M059J (cell line): Measurements from ENCODE around the gene KBTBD4. TPM values are rescaled to one million over a fixed set of nuclear protein-coding genes. Genes with fewer than 3 reads are reported as not detected.
"Not testable (repeated sequence)": the region's sequence is repeated elsewhere in the genome, so short reads cannot be mapped to it uniquely, and the experiment has no call there.

ENCODE experiments used
- DNase-seq: peaks from one replicate; pipeline ENCODE4 v3.0.0-alpha.2; 2012; ENCODE audit warnings: low read depth
- total RNA-seq: library from RNA; depleted of rRNA; stranded (reverse); fragments of >200 nt; shearing (Covaris generic); gene quantifications from 2 replicates; pipeline ENCODE4 v1.2.3, GENCODE V29; 2014; rRNA removed

The KBTBD4 gene
- total RNA-seq, 1 experiment from 2014 or later = 35.4 TPM

GRCh38 chr11:47526032-47526431 lies 52.7 kb downstream of the KBTBD4 start:
- not testable (repeated sequence) for DNase-seq

- DNase-seq = peak; percentile 18
These were observed 54.4 kb downstream of the KBTBD4 start for GRCh38 chr11:47524291-47524874.

DNA sequence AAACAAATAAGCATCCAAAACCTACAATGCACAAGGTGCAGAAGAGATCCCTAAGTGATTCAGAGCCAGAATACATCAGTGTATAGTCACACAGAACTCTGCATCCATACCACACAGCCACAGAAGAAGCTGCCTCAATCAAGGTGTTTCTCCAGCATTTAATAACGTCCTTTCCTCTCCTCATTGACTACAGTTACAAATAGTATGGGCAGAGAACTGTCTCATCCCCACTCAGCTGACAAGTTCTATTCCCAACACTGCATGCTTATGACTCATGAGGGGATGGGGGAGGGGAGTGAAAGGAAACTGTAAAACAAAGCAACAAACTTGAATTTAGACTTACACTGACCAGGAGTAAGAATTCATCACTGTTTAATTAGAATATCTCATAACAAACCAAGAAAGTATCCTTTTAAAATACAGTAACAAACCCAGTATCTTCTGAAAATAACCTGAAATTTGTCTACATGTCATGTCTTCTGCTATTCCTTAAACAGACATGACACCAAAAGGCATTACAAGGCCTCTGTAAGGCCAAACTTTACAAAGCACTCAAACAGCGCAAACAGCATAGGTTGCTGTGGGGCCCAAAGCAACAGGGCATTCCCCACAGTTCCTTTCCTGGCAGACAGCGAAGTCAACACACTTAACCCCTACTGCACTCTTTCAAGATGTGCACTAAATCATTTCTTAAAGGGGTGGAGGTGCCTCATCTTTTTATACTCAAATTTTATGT lies 55.1 kb downstream of the KBTBD4 start:
- DNase-seq = peak; percentile 90

Other genes with a start within 250 kb of the KBTBD4 start
- gene MYBPC3, start 226.3 kb downstream of the KBTBD4 start, total RNA-seq = not detected in 2 replicates
- gene SPI1, start 200.4 kb downstream of the KBTBD4 start, total RNA-seq = not detected in 2 replicates
- gene SLC39A13, start 170.4 kb downstream of the KBTBD4 start, total RNA-seq = 23.2 and 43.9 TPM in 2 replicates
- 283 and 294 TPM in 2 replicates for gene PSMC3, start 152.5 kb downstream of the KBTBD4 start, total RNA-seq
- not detected in 2 replicates for gene RAPSN, start 129.8 kb downstream of the KBTBD4 start, total RNA-seq
- gene CELF1, start 25.8 kb downstream of the KBTBD4 start, total RNA-seq = 50.0 and 73.1 TPM in 2 replicates
- 183 and 234 TPM in 2 replicates for gene PTPMT1, start 13.4 kb downstream of the KBTBD4 start, total RNA-seq
- 85.7 and 108 TPM in 2 replicates for gene NDUFS3, start 104 bp upstream of the KBTBD4 start, total RNA-seq
- not detected in 2 replicates for gene FAM180B, start 7.7 kb upstream of the KBTBD4 start, total RNA-seq
- gene C1QTNF4, start 15.4 kb upstream of the KBTBD4 start, total RNA-seq = 0.10 TPM in 1 of 2 replicates, not detected in the other
- 138 and 204 TPM in 2 replicates for gene MTCH2, start 63.6 kb upstream of the KBTBD4 start, total RNA-seq
- 1.2 and 2.5 TPM in 2 replicates for gene AGBL2, start 136.4 kb upstream of the KBTBD4 start, total RNA-seq
- 23.4 and 36.5 TPM in 2 replicates for gene FNBP4, start 188.4 kb upstream of the KBTBD4 start, total RNA-seq